Activated CD8-positive, alpha-beta T cell treated with anti-CD3 and anti-CD28 coated beads for 36 hours (primary cell): ENCODE data around the gene DNAJC6. TPM values are rescaled to one million over a fixed set of nuclear protein-coding genes. Genes with fewer than 3 reads are reported as not detected.

Experiments
- ATAC-seq: fragments of 200-7000 bp; cut with Tn5 transposase; one replicate; pipeline ENCODE4 v1.10.0; 2021; ENCODE audit warnings: mild to moderate bottlenecking, moderate library complexity
- CTCF ChIA-PET: fragments of 350-600 bp; sonication (Branson Sonifier 250); formaldehyde crosslinking; loops from one replicate; lab custom pipeline; 2021; ENCODE audit warnings: antibody characterized with exemption; lab: Charles Lee
- POLR2A ChIA-PET: fragments of 350-600 bp; sonication (Branson Sonifier 250); formaldehyde crosslinking; loops from one replicate; lab custom pipeline; 2021; ENCODE audit warnings: antibody characterized with exemption; lab: Charles Lee
- DNase-seq: peaks from one replicate; pipeline ENCODE4 v3.0.0-alpha.2; 2020
- H3K27ac Mint-ChIP-seq: one replicate; pipeline ENCODE4 v1.8.0; 2021; ENCODE audit warnings: mild to moderate bottlenecking, mixed read lengths
- H3K27me3 Mint-ChIP-seq: one replicate; pipeline ENCODE4 v1.8.0; 2021; ENCODE audit warnings: mixed read lengths
- H3K36me3 Mint-ChIP-seq: one replicate; pipeline ENCODE4 v1.8.0; 2021; ENCODE audit warnings: low read depth, mixed read lengths
- H3K4me1 Mint-ChIP-seq: one replicate; pipeline ENCODE4 v1.8.0; 2021; ENCODE audit warnings: low read depth, mixed read lengths
- H3K4me3 Mint-ChIP-seq: one replicate; pipeline ENCODE4 v1.8.0; 2021; ENCODE audit warnings: mild to moderate bottlenecking, moderate library complexity, mixed read lengths
- H3K9me3 Mint-ChIP-seq: one replicate; pipeline ENCODE4 v1.8.0; 2021; ENCODE audit warnings: mixed read lengths
- CTCF ChIP-seq: fragments of 200-600 bp; IDR thresholded peaks from one replicate; pipeline ENCODE4 v1.8.0; 2022; ENCODE audit warnings: antibody characterized with exemption, mild to moderate bottlenecking
- intact Hi-C: fragments of 100-400 bp; cut with micrococcal nuclease; formaldehyde crosslinking; loops from one replicate; pipeline ENCODE4 v1.10.0; 2022
- total RNA-seq, 2 experiments: library from RNA; stranded (reverse); gene quantifications; one replicate each; pipeline ENCODE4 v1.2.3, GENCODE V29; 2021

Gene DNAJC6
- total RNA-seq, 2 experiments from 2014 or later, result 2.1 to 2.2 TPM

- no peak overlapping the region for H3K27ac Mint-ChIP-seq
- TF ChIP-seq CTCF, result no peak
- no peak for ATAC-seq
These were observed 45.0 kb upstream of the DNAJC6 start for GRCh38 chr1:65264197-65264929.

GRCh38 chr1:65265296-65265650, 44.1 kb upstream of the DNAJC6 start:
- ATAC-seq (no peak), DNase-seq (no peak)
- POLR2A ChIA-PET, result interaction anchor here (1.4 kb wide), 1 partner anchor 154 kb away, joined by 3 read pairs; no protein-coding TSS in a partner anchor
- H3K9me3 Mint-ChIP-seq, result no peaks in the 10 kb centered on the region
- no peak overlapping the region for H3K27ac Mint-ChIP-seq
- peak overlapping the region; percentile 59 for H3K4me3 Mint-ChIP-seq
- peaks cover 26% of the 10 kb centered on the region for H3K4me1 Mint-ChIP-seq
- intact Hi-C loops, result no loop called here
- H3K27me3 Mint-ChIP-seq, result peaks cover 34% of the 10 kb centered on the region
- no peaks in the 10 kb centered on the region for H3K36me3 Mint-ChIP-seq
- CTCF ChIA-PET, result no interaction called here
- no peak for TF ChIP-seq CTCF

More at GRCh38 chr1:65264197-65264929, 45.0 kb upstream of the DNAJC6 start:
- intact Hi-C loops, result no loop called here
- Mint-ChIP-seq H3K9me3 (no peaks in the 10 kb centered on the region), H3K36me3 (no peaks in the 10 kb centered on the region), H3K27me3 (peaks cover 31% of the 10 kb centered on the region), H3K4me3 (peak overlapping the region; percentile 59), H3K4me1 (peaks cover 33% of the 10 kb centered on the region)
- ChIA-PET CTCF (no interaction called here), POLR2A (no interaction called here)
- peak; percentile 44 for DNase-seq

- DNase-seq, result peak; percentile 38
- ChIA-PET CTCF (interaction anchor here (2.0 kb wide), 1 partner anchor 11 kb away, joined by 8 read pairs; no protein-coding TSS in a partner anchor), POLR2A (interaction anchor here (1.4 kb wide), 1 partner anchor 154 kb away, joined by 3 read pairs; no protein-coding TSS in a partner anchor)
- H3K36me3 Mint-ChIP-seq, result no peaks in the 10 kb centered on the region
- peak overlapping the region; percentile 57 for H3K27ac Mint-ChIP-seq
- peaks cover 34% of the 10 kb centered on the region for H3K27me3 Mint-ChIP-seq
- peak overlapping the region; percentile 59 for H3K4me3 Mint-ChIP-seq
- intact Hi-C loops, result no loop called here
- peaks cover 21% of the 10 kb centered on the region for H3K4me1 Mint-ChIP-seq
- no peak for TF ChIP-seq CTCF
- no peaks in the 10 kb centered on the region for H3K9me3 Mint-ChIP-seq
- ATAC-seq, result peak; percentile 33
These were observed 43.5 kb upstream of the DNAJC6 start for GRCh38 chr1:65265651-65266351.

GRCh38 chr1:65266476-65266875, 42.9 kb upstream of the DNAJC6 start:
- TF ChIP-seq CTCF, result no peak
- peaks cover 34% of the 10 kb centered on the region for H3K27me3 Mint-ChIP-seq
- DNase-seq (no peak), ATAC-seq (no peak)
- no peak overlapping the region for H3K27ac Mint-ChIP-seq
- H3K4me1 Mint-ChIP-seq, result peaks cover 17% of the 10 kb centered on the region
- H3K4me3 Mint-ChIP-seq, result peak overlapping the region; percentile 59
- H3K9me3 Mint-ChIP-seq, result no peaks in the 10 kb centered on the region
- ChIA-PET POLR2A (interaction anchor here (1.1 to 1.4 kb wide), 2 partner anchors 12 to 153 kb away, joined by 3 read pairs; no protein-coding TSS in a partner anchor), CTCF (interaction anchor here (2.0 to 2.3 kb wide), 2 partner anchors 12 to 193 kb away, joined by 6 to 8 read pairs; no protein-coding TSS in a partner anchor)
- intact Hi-C loops, result no loop called here
- H3K36me3 Mint-ChIP-seq, result no peaks in the 10 kb centered on the region
